Uterus (tissue), 4 donors: ENCODE measurements around the gene PGLYRP2. TPM values are rescaled to one million over a fixed set of nuclear protein-coding genes. Genes with fewer than 3 reads are reported as not detected.

ENCODE experiments used
- DNase-seq, 2 donors: peaks; one replicate each; pipeline ENCODE4 v3.0.0-alpha.2; 2019 to 2020
- H3K27ac ChIP-seq, 2 donors: fragments of 200-600 bp; sonication (generic); 1 replicate in 1 of 2; 2 replicates in 1 of 2; pipeline ENCODE4 v1.5.1; 2016 to 2018
- H3K27me3 ChIP-seq, 2 donors: fragments of 200-600 bp; sonication (generic); one replicate each; pipeline ENCODE4 v1.5.1; 2018 to 2019; ENCODE audit warnings: control low read depth in 1 of 2
- H3K36me3 ChIP-seq, 2 donors: fragments of 200-600 bp; sonication (generic); one replicate each; pipeline ENCODE4 v1.5.1; 2019; ENCODE audit warnings: control low read depth in 1 of 2
- H3K4me1 ChIP-seq, 2 donors: fragments of 200-600 bp; sonication (generic); one replicate each; pipeline ENCODE4 v1.5.1; 2018 to 2019; ENCODE audit warnings: control low read depth in 1 of 2
- H3K4me3 ChIP-seq, 2 donors: fragments of 200-600 bp; sonication (generic); 1 replicate in 1 of 2; 2 replicates in 1 of 2; pipeline ENCODE4 v1.5.1; 2018 to 2019; ENCODE audit warnings: mild to moderate bottlenecking in 1 of 2
- H3K9me3 ChIP-seq, 2 donors: fragments of 200-600 bp; sonication (generic); one replicate each; pipeline ENCODE4 v1.5.1; 2019; ENCODE audit warnings: control low read depth in 1 of 2
- CTCF ChIP-seq, 4 experiments: fragments of 200-600 bp in 2 of 4; fragments of 450-650 bp in 2 of 4; sonication (generic) in 2 of 4; IDR thresholded peaks; one replicate each; pipeline ENCODE4 v1.5.1; 2016 to 2019; ENCODE audit warnings: antibody characterized with exemption in 4 of 4, mild to moderate bottlenecking in 2 of 4, moderate library complexity in 1 of 4
- POLR2A ChIP-seq, 2 donors: fragments of 450-650 bp; IDR thresholded peaks; one replicate each; pipeline ENCODE4 v1.6.1; 2016; ENCODE audit warnings: antibody characterized with exemption in 2 of 2, mild to moderate bottlenecking in 1 of 2, moderate library complexity in 1 of 2
- intact Hi-C: fragments of 100-400 bp; cut with DNase I; formaldehyde crosslinking; loops from one replicate; pipeline ENCODE4 v1.15.1; 2023; ENCODE audit warnings: low total_unique reads
- total RNA-seq, 4 donors: library from RNA; depleted of rRNA in 3 of 4; stranded (reverse); fragments of >200 nt in 3 of 4; gene quantifications; one replicate each; pipeline versions ENCODE4 v1.1.0 to v1.2.4, GENCODE V29; 2014 to 2023
- donor health status: DM: yes; HTN: yes; CAD: no.

Gene PGLYRP2
- total RNA-seq, 4 donors from 2014 or later, result not detected

- no peak for DNase-seq
- H3K36me3 ChIP-seq, result no peaks in the 10 kb centered on the region
- H3K4me3 ChIP-seq, result no peak overlapping the region
- H3K4me1 ChIP-seq, result no peaks in the 10 kb centered on the region
- no peaks in the 10 kb centered on the region for H3K27me3 ChIP-seq
- intact Hi-C loops, result no loop called here
- TF ChIP-seq POLR2A (IDR thresholded peaks at IDR 0.05) (no peak), CTCF (IDR thresholded peaks at IDR 0.05) (no peak)
- H3K9me3 ChIP-seq, result no peaks in the 10 kb centered on the region
- no peak overlapping the region for H3K27ac ChIP-seq
Measured at GRCh38 chr19:15447057-15447456, 32.2 kb downstream of the PGLYRP2 start.

- no peak for DNase-seq
- Histone ChIP-seq H3K27me3 (no peaks in the 10 kb centered on the region), H3K36me3 (no peaks in the 10 kb centered on the region), H3K4me3 (no peak overlapping the region), H3K27ac (no peak overlapping the region), H3K4me1 (no peaks in the 10 kb centered on the region), H3K9me3 (no peaks in the 10 kb centered on the region)
- TF ChIP-seq POLR2A (IDR thresholded peaks at IDR 0.05) (no peak), CTCF (IDR thresholded peaks at IDR 0.05) (no peak)
- intact Hi-C loops, result no loop called here
Measured at GRCh38 chr19:15445807-15446376, 33.4 kb downstream of the PGLYRP2 start.

DNA sequence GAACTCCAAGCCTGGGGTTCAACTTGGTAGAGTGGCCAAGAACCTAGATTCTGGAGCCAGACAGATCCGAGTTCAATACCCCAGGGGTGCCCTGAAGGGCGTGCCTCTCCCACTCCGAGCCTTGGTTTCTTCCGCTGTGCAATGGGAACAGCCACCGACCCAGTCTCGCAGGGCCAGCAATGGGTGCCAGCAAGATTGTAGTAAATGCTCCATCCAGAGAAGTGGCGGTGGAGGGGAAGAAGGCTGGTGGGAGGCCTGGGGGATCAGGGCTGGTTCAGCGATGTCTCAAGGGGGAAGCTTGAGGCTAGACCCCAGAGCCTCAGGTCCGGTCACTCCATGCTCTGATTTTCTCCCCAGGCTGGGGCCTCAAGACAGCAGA is 34.1 kb downstream of the PGLYRP2 start:
- TF ChIP-seq CTCF (IDR thresholded peaks at IDR 0.05) (no peak), POLR2A (IDR thresholded peaks at IDR 0.05) (no peak)
- Histone ChIP-seq H3K4me3 (no peak overlapping the region), H3K27ac (no peak overlapping the region), H3K4me1 (no peaks in the 10 kb centered on the region), H3K27me3 (no peaks in the 10 kb centered on the region), H3K9me3 (no peaks in the 10 kb centered on the region), H3K36me3 (no peaks in the 10 kb centered on the region)
- DNase-seq, result no peak
- intact Hi-C loops, result no loop called here

DNA sequence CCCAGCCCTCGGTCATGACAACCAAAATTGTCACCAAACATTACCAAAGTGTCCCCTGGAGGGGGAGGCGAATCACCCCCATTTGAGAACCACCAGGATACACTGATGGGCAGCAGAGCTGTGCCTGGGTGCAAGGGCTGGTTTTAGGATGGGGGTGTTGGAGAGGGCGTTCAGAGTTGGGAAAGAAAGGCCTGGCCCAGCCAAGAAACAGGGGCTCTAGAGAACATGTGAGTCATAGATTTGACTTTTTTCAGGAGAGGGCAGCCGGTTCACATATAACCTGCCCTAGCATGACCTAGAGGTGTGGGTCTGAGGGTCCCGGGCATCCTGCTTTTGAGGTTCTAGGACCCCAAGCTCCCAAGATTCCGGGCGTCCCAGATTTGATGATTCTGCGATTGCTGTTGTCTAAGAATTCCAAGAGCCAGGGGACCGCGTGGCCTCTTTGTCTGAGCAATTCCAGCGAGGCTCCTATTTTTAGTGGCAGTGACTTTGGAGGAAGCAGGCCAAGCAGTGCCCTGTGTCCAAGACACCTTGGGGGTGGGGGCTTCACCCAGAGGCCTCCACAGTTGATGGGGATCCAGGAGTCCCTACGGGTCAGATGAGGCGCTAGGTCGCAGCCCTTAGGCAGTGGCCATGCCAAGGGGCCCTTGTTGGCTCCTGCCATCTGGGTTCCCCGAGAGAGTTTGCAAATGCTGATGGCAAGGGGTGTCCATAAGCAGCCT is 34.6 kb downstream of the PGLYRP2 start:
- Histone ChIP-seq H3K9me3 (no peaks in the 10 kb centered on the region), H3K27ac (no peak overlapping the region), H3K36me3 (no peaks in the 10 kb centered on the region), H3K27me3 (no peaks in the 10 kb centered on the region), H3K4me1 (no peaks in the 10 kb centered on the region), H3K4me3 (no peak overlapping the region)
- TF ChIP-seq POLR2A (IDR thresholded peaks at IDR 0.05) (no peak), CTCF (IDR thresholded peaks at IDR 0.05) (no peak)
- DNase-seq, result no peak
- intact Hi-C loops, result no loop called here

DNA sequence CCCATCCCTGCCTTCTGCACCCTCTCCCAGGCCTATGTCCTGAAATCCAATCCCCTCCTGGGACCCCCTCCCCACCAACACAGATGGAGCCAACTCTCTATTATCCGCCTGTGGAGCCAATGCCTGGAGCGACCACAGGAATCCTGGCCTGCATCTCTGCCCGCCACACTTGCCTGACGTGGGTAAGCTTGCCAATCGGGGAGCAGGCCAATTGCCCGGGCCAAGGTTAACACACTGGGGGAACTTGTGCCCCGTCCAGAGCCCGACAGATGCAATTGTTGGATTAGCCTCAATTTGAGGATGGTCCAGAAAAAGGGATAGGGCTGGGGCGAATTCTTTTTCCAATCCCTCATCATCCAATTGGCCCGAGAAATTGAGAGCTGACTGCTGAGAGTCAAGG is 35.5 kb downstream of the PGLYRP2 start:
- H3K36me3 ChIP-seq, result no peaks in the 10 kb centered on the region
- intact Hi-C loops, result no loop called here
- no peaks in the 10 kb centered on the region for H3K4me1 ChIP-seq
- no peaks in the 10 kb centered on the region for H3K27me3 ChIP-seq
- no peak overlapping the region for H3K27ac ChIP-seq
- H3K9me3 ChIP-seq, result no peaks in the 10 kb centered on the region
- TF ChIP-seq CTCF (IDR thresholded peaks at IDR 0.05) (no peak), POLR2A (IDR thresholded peaks at IDR 0.05) (no peak)
- DNase-seq, result peak in 1 of 2 donors; percentile 17
- no peak overlapping the region for H3K4me3 ChIP-seq
